Heart left ventricle (tissue), 13 donors: ENCODE data around the gene VEGFA.

Experiments used
- CTCF ChIP-seq, 12 donors: fragments of 200-600 bp; sonication (generic) in 4 of 12; IDR thresholded peaks; one replicate each; pipeline versions ENCODE4 v1.5.0 to v1.8.0; 2018 to 2022; ENCODE audit warnings: antibody characterized with exemption in 12 of 12, mild to moderate bottlenecking in 5 of 12
- POLR2A ChIP-seq, 2 donors: fragments of 450-650 bp; IDR thresholded peaks; one replicate each; pipeline ENCODE4 v1.6.1; 2017; ENCODE audit warnings: antibody characterized with exemption in 2 of 2, mild to moderate bottlenecking in 2 of 2, moderate library complexity in 2 of 2
- donor health status: ischemic (EF 13 %, LVEDD 7.1; RV severe dilation, severe dysfunction).
- donor health status: DM: no; HTN: yes; CAD: no.
- donor health status: DM: no; HTN: no; CAD: no.
- donor health status: ischemic (EF 25% LVEDD 6.9; RV normal size, moderate dysfunction).
- donor health status: ischemic (EF 25% LVEDD 5.7; RV mildly dilated, moderate dysfunction).
- donor health status: ischemic (EF 35%, LVEDD 5.7; RV mildly dilated, moderate dysfunction).
- donor health status: nonischemic (EF 11% LVEDD 7.7; RV severe dilation, severe dysfunction).
- donor health status: DM: yes; HTN: yes; CAD: no.
- donor health status: PGD.
- donor health status: ischemic (EF 29% LVEDD 5.4; RV normal size, mild dysfunction).
- donor health status: nonischemic (EF 23%, LVEDD 6.1; RV moderate dilation, normal function).

- TF ChIP-seq CTCF (IDR thresholded peaks at IDR 0.05) (no peak), POLR2A (IDR thresholded peaks at IDR 0.05) (no peak)
Measured at GRCh38 chr6:43824703-43825064, 54.7 kb downstream of the VEGFA start.
